GM19372 (cell line): ENCODE data around the gene RGL2.
"Not testable (repeated sequence)": the region's sequence is repeated elsewhere in the genome, so short reads cannot be mapped to it uniquely, and the experiment has no call there.

Source experiments
- ATAC-seq: cut with Tn5 transposase; IDR thresholded peaks from one replicate; pipeline ENCODE4 v1.9.1; 2021; ENCODE audit warnings: mild to moderate bottlenecking, low read depth, moderate library complexity; ENCODE audit not compliant: unreplicated experiment

Gene RGL2

GRCh38 chr6:33296797-33297405, 1.8 kb downstream of the RGL2 start:
- ATAC-seq, result no peak

GRCh38 chr6:33295621-33296369, 2.9 kb downstream of the RGL2 start:
- ATAC-seq, result no peak

GRCh38 chr6:33294086-33294823, 4.5 kb downstream of the RGL2 start:
- no peak for ATAC-seq

GRCh38 chr6:33292996-33293682, 5.6 kb downstream of the RGL2 start:
- no peak for ATAC-seq

DNA sequence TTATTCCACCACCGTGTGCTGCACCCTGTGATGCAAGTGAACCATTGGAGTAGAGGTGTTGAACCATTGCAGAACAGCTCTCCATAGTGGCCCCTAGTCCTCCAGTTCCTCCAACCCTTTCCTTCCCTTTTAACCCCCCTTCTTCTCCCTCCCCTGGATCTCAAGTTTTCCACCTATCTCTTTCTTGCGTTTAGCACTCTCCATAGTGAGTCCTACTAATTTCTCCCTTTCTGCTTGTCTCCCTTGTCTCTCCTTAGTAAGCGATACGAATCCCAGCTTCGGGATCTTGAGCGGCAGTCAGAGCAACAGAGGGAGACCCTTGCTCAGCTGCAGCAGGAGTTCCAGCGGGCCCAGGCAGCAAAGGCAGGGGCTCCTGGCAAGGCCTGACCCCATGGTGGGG, 8.3 kb downstream of the RGL2 start:
- ATAC-seq, result no peak

DNA sequence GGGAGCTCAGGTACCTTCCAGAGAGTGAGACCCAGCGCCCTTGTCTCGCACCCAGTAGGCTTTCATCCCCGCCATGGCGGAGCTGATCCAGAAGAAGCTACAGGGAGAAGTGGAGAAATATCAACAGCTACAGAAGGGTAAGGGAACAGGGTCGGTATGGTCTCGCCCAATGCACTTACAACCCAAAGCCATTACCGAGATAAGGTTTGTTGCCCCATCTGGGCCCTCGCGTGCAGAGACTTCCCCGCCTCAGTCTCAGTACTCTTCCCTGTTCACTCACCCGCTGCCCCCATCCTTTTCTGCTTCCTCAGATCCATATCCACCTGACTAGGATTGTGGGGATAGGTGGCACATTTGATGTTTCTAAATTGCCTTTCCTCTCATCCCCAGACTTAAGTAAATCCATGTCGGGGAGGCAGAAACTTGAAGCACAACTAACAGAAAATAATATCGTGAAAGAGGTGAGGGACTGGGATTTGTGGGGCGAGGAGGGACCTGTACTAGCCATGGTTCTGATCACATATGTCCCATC, 8.9 kb downstream of the RGL2 start:
- ATAC-seq, result no peak

GRCh38 chr6:33288921-33289783, 9.6 kb downstream of the RGL2 start, which contains the start of the genes PFDN6 and WDR46:
Gene PFDN6, plus strand, starts transcription at chr6:33289601. Its CDS starts 256 bp downstream, at chr6:33289857.
Gene WDR46, minus strand, starts transcription at chr6:33289239. Its CDS starts 69 bp downstream, at chr6:33289170.
- ATAC-seq, result peak; percentile 94

GRCh38 chr6:33288141-33288920, 10.4 kb downstream of the RGL2 start:
- ATAC-seq, result no peak

DNA sequence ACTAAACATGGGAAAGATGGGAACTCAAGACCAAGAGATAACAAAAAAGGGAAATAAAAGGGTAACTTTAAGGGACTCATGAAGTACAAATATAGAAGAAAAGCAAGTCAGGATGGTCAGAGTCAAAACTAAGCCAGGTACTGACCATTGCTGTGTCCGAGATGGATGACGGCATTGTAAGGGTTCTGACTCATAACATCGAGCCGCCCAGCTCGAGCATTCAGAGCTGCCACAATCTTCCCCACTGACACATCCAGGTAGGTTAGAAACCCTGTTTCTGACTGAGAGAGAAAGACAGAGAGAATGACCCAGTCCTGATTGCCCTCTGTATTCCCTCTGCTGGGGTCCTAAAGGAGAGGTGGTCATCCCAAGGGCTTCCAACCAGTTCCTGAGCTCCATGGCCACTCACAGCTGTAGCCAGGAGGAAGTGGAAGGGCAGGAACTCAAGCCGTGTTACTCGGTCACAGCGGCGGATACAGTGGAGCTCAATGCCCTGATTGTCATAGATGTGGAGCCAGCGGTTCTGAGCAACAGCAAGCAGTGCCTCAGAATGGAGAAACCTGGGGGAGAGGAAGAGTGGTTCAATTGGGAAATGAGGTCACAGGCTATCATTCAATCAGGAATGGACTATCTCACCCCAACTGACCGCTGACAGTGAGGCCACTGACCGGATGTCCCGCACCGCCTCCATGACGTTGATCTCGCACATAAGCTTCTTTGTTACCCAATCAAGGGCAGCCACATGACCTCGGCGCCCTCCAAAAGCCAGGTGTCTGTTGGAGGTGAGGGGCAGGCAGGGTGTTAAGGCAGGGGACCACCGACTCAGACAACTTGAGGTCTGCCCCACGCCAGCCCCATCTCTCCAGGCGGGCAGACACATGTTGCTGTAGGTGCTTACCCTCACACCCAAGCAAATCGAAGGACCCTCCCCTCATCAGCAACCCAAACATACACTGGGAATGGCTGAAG, 11.5 kb downstream of the RGL2 start:
- ATAC-seq, result no peak

GRCh38 chr6:33285214-33285613, 13.5 kb downstream of the RGL2 start:
- ATAC-seq, result not testable (repeated sequence)

DNA sequence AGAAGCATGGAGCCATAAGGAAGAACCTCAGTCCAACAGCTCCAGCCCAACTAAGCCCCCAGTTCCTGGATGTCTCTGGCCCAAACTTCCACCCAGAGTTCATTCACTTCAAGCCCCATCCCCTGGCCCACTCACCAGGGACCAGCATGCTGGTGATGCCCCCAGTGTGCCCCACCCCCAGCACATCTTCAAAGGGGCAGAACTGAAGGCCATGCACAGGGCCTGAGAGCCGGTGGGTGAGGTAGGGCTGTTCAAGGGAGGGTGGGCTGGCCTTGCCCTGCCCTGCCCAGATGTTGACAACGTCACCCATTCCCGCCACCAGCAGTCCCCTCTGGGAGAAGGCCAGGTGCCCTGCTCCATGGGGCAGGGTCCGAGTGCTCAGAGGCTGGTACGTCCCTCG, 18.2 kb downstream of the RGL2 start:
- no peak for ATAC-seq

- no peak for ATAC-seq
Measured at GRCh38 chr6:33279971-33280511, 18.7 kb downstream of the RGL2 start.

GRCh38 chr6:33279257-33279695, 19.5 kb downstream of the RGL2 start:
- no peak for ATAC-seq

DNA sequence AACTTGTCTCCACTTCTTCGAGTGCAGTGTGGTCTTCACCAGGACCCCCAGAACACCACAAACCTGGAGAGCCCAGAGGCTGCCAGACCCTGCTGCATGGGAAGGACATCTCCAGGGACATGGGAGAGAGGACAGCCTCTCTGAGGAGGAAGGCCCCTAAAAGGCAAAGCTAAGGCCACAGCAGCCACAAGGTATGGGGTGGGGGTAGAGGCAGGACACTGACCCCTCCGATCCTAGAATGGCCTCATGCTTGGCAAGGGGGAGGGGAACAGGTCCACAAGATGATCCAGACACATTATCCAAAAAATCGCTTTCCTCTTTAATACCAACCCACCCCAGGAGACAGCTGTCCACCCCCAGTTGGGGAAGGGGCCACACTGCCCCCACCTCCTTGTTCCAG, 19.9 kb downstream of the RGL2 start:
- ATAC-seq, result no peak

GRCh38 chr6:33278392-33278741, 20.4 kb downstream of the RGL2 start:
- ATAC-seq, result no peak

- ATAC-seq, result no peak
Measured at GRCh38 chr6:33277663-33278391, 20.9 kb downstream of the RGL2 start.
